Endothelial cell of umbilical vein (primary cell): ENCODE data around the gene CEP95. TPM values are rescaled to one million over a fixed set of nuclear protein-coding genes. Genes with fewer than 3 reads are reported as not detected.

ENCODE experiments used
- BruUV-seq: library from RNA; stranded (reverse); fragments of 400-500 nt; replicated peaks from 2 replicates; lab custom pipeline; 2021; lab: Mats Ljungman, UMichigan
- CTCF ChIA-PET: fragments of 300-600, 350-600 bp; sonication (Branson Sonifier 250); formaldehyde crosslinking; loops from one replicate; lab custom pipeline; 2021; ENCODE audit warnings: antibody characterized with exemption, inconsistent platforms; lab: Charles Lee
- POLR2A ChIA-PET: fragments of 300-600, 350-600 bp; sonication (Branson Sonifier 250); formaldehyde crosslinking; loops from one replicate; lab custom pipeline; 2021; ENCODE audit warnings: antibody characterized with exemption, inconsistent platforms; lab: Charles Lee
- DNase-seq: peaks from one replicate; pipeline ENCODE4 v3.0.0-alpha.2; 2011; ENCODE audit warnings: low read depth, low spot score
- FAIRE-seq: peaks from 2 replicates; lab custom pipeline; 2011; peaks lifted over from hg19 to GRCh38; lab: Jason Lieb, UNC
- H2AFZ ChIP-seq: 2 replicates; pipeline ENCODE4 v1.6.0; 2012; ENCODE audit warnings: low read depth, low read length, control low read depth, inconsistent platforms
- H3K27ac ChIP-seq: 2 replicates; pipeline ENCODE4 v1.5.1; 2011; ENCODE audit warnings: low read depth, mild to moderate bottlenecking, control low read depth, low read length, moderate library complexity; ENCODE audit not compliant: insufficient read depth
- H3K27me3 ChIP-seq, 2 experiments: 2 replicates each; pipeline versions ENCODE4 v1.6.0 to v1.6.1; 2011; ENCODE audit warnings: low read length in 2 of 2, mixed read lengths in 1 of 2; ENCODE audit not compliant: control insufficient read depth in 2 of 2, insufficient read depth in 2 of 2
- H3K36me3 ChIP-seq, 2 experiments: 2 replicates in 1 of 2; 3 replicates in 1 of 2; pipeline ENCODE4 v1.5.1; 2011; ENCODE audit warnings: low read length in 2 of 2, mild to moderate bottlenecking in 1 of 2, moderate library complexity in 1 of 2; ENCODE audit not compliant: control insufficient read depth in 2 of 2, insufficient read depth in 2 of 2; ENCODE audit errors: extremely low read depth in 1 of 2
- H3K4me1 ChIP-seq: 3 replicates; pipeline ENCODE4 v1.5.1; 2011; ENCODE audit warnings: mild to moderate bottlenecking, low read length; ENCODE audit not compliant: control insufficient read depth, insufficient read depth; ENCODE audit errors: extremely low read depth
- H3K4me2 ChIP-seq: 2 replicates; pipeline ENCODE4 v1.6.1; 2011; ENCODE audit warnings: low read length, control low read depth, mixed read lengths; ENCODE audit not compliant: insufficient read depth
- H3K4me3 ChIP-seq, 3 experiments: fragments of 200-600 bp in 1 of 3; sonication (generic), shearing (Covaris generic) in 1 of 3; replicated peaks in 1 of 3; 2 replicates each; pipeline ENCODE4 v1.5.1; 2011 to 2016; ENCODE audit warnings: control low read depth in 3 of 3, low read length in 3 of 3, mild to moderate bottlenecking in 2 of 3, inconsistent platforms in 1 of 3, low read depth in 1 of 3, moderate library complexity in 1 of 3; ENCODE audit not compliant: insufficient read depth in 1 of 3
- H3K79me2 ChIP-seq: 2 replicates; pipeline ENCODE4 v1.6.0; 2012; ENCODE audit warnings: low read length, inconsistent platforms; ENCODE audit not compliant: control insufficient read depth, insufficient read depth
- H3K9ac ChIP-seq: replicated peaks from 2 replicates; pipeline ENCODE3; 2011; ENCODE audit warnings: low read length, control low read depth; ENCODE audit not compliant: insufficient read depth; ENCODE audit errors: extremely low read depth
- H3K9me1 ChIP-seq: replicated peaks from 3 replicates; pipeline ENCODE4 v1.6.0; 2011; ENCODE audit warnings: mild to moderate bottlenecking, low read length; ENCODE audit not compliant: control insufficient read depth, insufficient read depth; ENCODE audit errors: extremely low read depth
- H3K9me3 ChIP-seq: replicated peaks from 2 replicates; pipeline ENCODE4 v1.5.1; 2012; ENCODE audit warnings: low read length, inconsistent platforms; ENCODE audit not compliant: control insufficient read depth, insufficient read depth
- H4K20me1 ChIP-seq: replicated peaks from 2 replicates; pipeline ENCODE3; 2011; ENCODE audit warnings: mild to moderate bottlenecking, low read length; ENCODE audit not compliant: control insufficient read depth, insufficient read depth; ENCODE audit errors: extremely low read depth
- EZH2 ChIP-seq: IDR thresholded peaks from 2 replicates; pipeline ENCODE4 v1.6.1; 2012; ENCODE audit warnings: borderline replicate concordance, low read depth, mild to moderate bottlenecking, moderate library complexity, low read length, inconsistent platforms; ENCODE audit not compliant: severe bottlenecking
- FOS ChIP-seq: IDR thresholded peaks from 2 replicates; pipeline ENCODE4 v1.6.1; 2011; ENCODE audit warnings: mild to moderate bottlenecking, low read length, moderate library complexity, borderline replicate concordance; ENCODE audit not compliant: insufficient read depth
- GATA2 ChIP-seq: IDR thresholded peaks from 2 replicates; pipeline ENCODE4 v1.7.0; 2011; ENCODE audit warnings: low read depth, mild to moderate bottlenecking, moderate library complexity, mixed read lengths, low read length; ENCODE audit not compliant: insufficient read length, insufficient read depth
- JUN ChIP-seq: IDR thresholded peaks from 2 replicates; pipeline ENCODE4 v1.6.1; 2011; ENCODE audit warnings: borderline replicate concordance, low read depth; ENCODE audit not compliant: insufficient read length, insufficient read depth
- MYC ChIP-seq: IDR thresholded peaks from one replicate; pipeline ENCODE4 v1.6.1; 2011; ENCODE audit warnings: mild to moderate bottlenecking, low read depth, low read length
- POLR2A ChIP-seq: IDR thresholded peaks from 2 replicates; pipeline ENCODE4 v1.6.1; 2012; ENCODE audit warnings: low read depth, mild to moderate bottlenecking, control low read depth, low read length
- POLR2AphosphoS5 ChIP-seq: IDR thresholded peaks from 2 replicates; pipeline ENCODE4 v1.6.1; 2012; ENCODE audit warnings: low read depth, mild to moderate bottlenecking, control low read depth, low read length, moderate library complexity; ENCODE audit not compliant: insufficient read depth
- dilution Hi-C: fragments of 300-500 bp; cut with MboI; formaldehyde crosslinking; loops from one replicate; pipeline ENCODE4 v1.15.0; 2019; ENCODE audit warnings: low sequenced_read_pairs; ENCODE audit not compliant: extremely low pct_ligation_motif_present
- intact Hi-C: fragments of 100-400 bp; cut with micrococcal nuclease; formaldehyde crosslinking; loops from one replicate; pipeline ENCODE4 v1.10.0; 2022
- polyA plus RNA-seq, 4 experiments: library from polyadenylated mRNA; depleted of rRNA in 3 of 4; stranded (reverse) in 3 of 4; unstranded in 1 of 4; fragments of >200 nt; gene quantifications; 2 replicates each; pipeline versions ENCODE4 v1.2.1 to v1.2.3, GENCODE V29; 2011 to 2012; ENCODE audit warnings: missing spikeins in 1 of 4
- total RNA-seq: library from RNA; stranded (reverse); gene quantifications from 2 replicates; pipeline ENCODE4 v1.2.3, GENCODE V29; 2021
- TF ChIP-seq, protein P1 (sequence below), 2 donors: IDR thresholded peaks; 1 replicate in 1 of 2; 2 replicates in 1 of 2; pipeline ENCODE4 v1.5.1; 2011; ENCODE audit warnings: low read length in 2 of 2, mild to moderate bottlenecking in 2 of 2, moderate library complexity in 2 of 2, control low read depth in 1 of 2, inconsistent platforms in 1 of 2, low read depth in 1 of 2; ENCODE audit not compliant: insufficient read depth in 1 of 2; ENCODE audit errors: extremely low read depth in 1 of 2
- TF ChIP-seq, protein P2 (sequence below): IDR thresholded peaks from 2 replicates; pipeline ENCODE4 v1.6.1; 2011; ENCODE audit not compliant: insufficient read depth, insufficient read length

Gene CEP95
- total and polyA plus RNA-seq, 2 donors (not counting 3 experiments of a cell fraction or from before 2014, with no cell fraction given) = 14.1 to 35.5 TPM

- Histone ChIP-seq H3K79me2 (no peaks in the 10 kb centered on the region), H3K4me1 (peaks cover 14% of the 10 kb centered on the region), H4K20me1 (no peaks in the 10 kb centered on the region), H3K36me3 (peaks cover 0 to 3% of the 10 kb centered on the region in 2 experiments), H3K9me3 (no peaks in the 10 kb centered on the region), H3K4me2 (no peak overlapping the region), H3K9ac (no peak overlapping the region), H3K9me1 (no peaks in the 10 kb centered on the region), H3K4me3 (no peak overlapping the region), H2AFZ (no peak overlapping the region), H3K27me3 (no peaks in the 10 kb centered on the region), H3K27ac (no peak overlapping the region)
- ChIA-PET POLR2A (no interaction called here), CTCF (interaction anchor here (0.5 to 1.6 kb wide), 2 partner anchors 168 to 1471 kb away, joined by 3 read pairs; no protein-coding TSS in a partner anchor)
- FAIRE-seq = no peak
- TF ChIP-seq MYC (no peak), JUN (no peak), POLR2A (no peak), POLR2AphosphoS5 (no peak), EZH2 (no peak), FOS (no peak), GATA2 (no peak)
- TF ChIP-seq, protein P1, sequence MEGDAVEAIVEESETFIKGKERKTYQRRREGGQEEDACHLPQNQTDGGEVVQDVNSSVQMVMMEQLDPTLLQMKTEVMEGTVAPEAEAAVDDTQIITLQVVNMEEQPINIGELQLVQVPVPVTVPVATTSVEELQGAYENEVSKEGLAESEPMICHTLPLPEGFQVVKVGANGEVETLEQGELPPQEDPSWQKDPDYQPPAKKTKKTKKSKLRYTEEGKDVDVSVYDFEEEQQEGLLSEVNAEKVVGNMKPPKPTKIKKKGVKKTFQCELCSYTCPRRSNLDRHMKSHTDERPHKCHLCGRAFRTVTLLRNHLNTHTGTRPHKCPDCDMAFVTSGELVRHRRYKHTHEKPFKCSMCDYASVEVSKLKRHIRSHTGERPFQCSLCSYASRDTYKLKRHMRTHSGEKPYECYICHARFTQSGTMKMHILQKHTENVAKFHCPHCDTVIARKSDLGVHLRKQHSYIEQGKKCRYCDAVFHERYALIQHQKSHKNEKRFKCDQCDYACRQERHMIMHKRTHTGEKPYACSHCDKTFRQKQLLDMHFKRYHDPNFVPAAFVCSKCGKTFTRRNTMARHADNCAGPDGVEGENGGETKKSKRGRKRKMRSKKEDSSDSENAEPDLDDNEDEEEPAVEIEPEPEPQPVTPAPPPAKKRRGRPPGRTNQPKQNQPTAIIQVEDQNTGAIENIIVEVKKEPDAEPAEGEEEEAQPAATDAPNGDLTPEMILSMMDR (IDR thresholded peaks at IDR 0.05; ENCODE audit: extremely low read depth in 1 of 2, insufficient read depth in 1 of 2, low read depth in 1 of 2, low read length in 2 of 2) = no peak
- TF ChIP-seq, protein P2, sequence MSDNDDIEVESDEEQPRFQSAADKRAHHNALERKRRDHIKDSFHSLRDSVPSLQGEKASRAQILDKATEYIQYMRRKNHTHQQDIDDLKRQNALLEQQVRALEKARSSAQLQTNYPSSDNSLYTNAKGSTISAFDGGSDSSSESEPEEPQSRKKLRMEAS = no peak
- intact Hi-C loops = no loop called here
- DNase-seq = no peak
- dilution Hi-C loops = no loop called here
- BruUV-seq = no TSS peak
Observed at GRCh38 chr17:64458756-64459155, 48.0 kb upstream of the CEP95 start.
